Left lung (tissue), 10 donors: ENCODE data around the gene FOXK2. TPM values are rescaled to one million over a fixed set of nuclear protein-coding genes. Genes with fewer than 3 reads are reported as not detected.
A peak's percentile ranks its signal among the peaks of the same experiment; 100 is the strongest.

ENCODE experiments used
- ATAC-seq: fragments of 200-7000 bp; cut with Tn5 transposase; one replicate; pipeline ENCODE4 v1.9.1; 2020; ENCODE audit warnings: moderate library complexity
- DNase-seq, 4 donors: peaks; one replicate each; pipeline ENCODE4 v3.0.0-alpha.2; 2013 to 2020
- H3K27ac ChIP-seq, 2 donors: fragments of 200-600 bp; sonication (generic) in 1 of 2; one replicate each; pipeline versions ENCODE4 v1.5.0 to v1.8.0; 2020 to 2021
- H3K27me3 ChIP-seq, 2 donors: fragments of 200-600 bp; sonication (generic) in 1 of 2; one replicate each; pipeline versions ENCODE4 v1.5.0 to v1.8.0; 2020 to 2021
- H3K36me3 ChIP-seq, 2 donors: fragments of 200-600 bp; sonication (generic) in 1 of 2; one replicate each; pipeline versions ENCODE4 v1.5.0 to v1.8.0; 2020 to 2021
- H3K4me1 ChIP-seq, 2 donors: fragments of 200-600 bp; one replicate each; pipeline ENCODE4 v1.8.0; 2021
- H3K4me3 ChIP-seq, 2 donors: fragments of 200-600 bp; sonication (generic) in 1 of 2; one replicate each; pipeline versions ENCODE4 v1.5.0 to v1.8.0; 2020 to 2021; ENCODE audit warnings: mild to moderate bottlenecking in 1 of 2
- H3K9me3 ChIP-seq, 2 donors: fragments of 200-600 bp; sonication (generic) in 1 of 2; one replicate each; pipeline versions ENCODE4 v1.5.0 to v1.8.0; 2020 to 2021
- CTCF ChIP-seq, 2 donors: fragments of 200-600 bp; sonication (generic) in 1 of 2; IDR thresholded peaks; one replicate each; pipeline versions ENCODE4 v1.5.0 to v1.8.0; 2021; ENCODE audit warnings: antibody characterized with exemption in 2 of 2
- intact Hi-C, 2 donors: fragments of 100-400 bp; cut with DNase I; formaldehyde crosslinking; loops; one replicate each; pipeline versions ENCODE4 v1.11.2 to v1.14.2; 2022
- polyA plus RNA-seq, 6 donors: library from polyadenylated mRNA; unstranded; fragments of 120-200 nt; gene quantifications; one replicate each; pipeline ENCODE4 v1.2.1, GENCODE V29; 2013; ENCODE audit not compliant: insufficient read length in 6 of 6
- total RNA-seq, 2 donors: library from RNA; stranded (reverse); fragmentation: NEBNext Ultra II Directional; extraction: Animal tissue kit (Norgen Biotek cat#: 25700); gene quantifications; one replicate each; pipeline ENCODE4 v1.2.1, GENCODE V29; 2021
- donor health status: DM: no; HTN: yes; CAD: no.
- donor health status: DM: no; HTN: no; CAD: no.

Gene FOXK2
- total and polyA plus RNA-seq, 8 donors = 31.2 to 57.0 (median 38.1) TPM

- no peak for TF ChIP-seq CTCF (IDR thresholded peaks at IDR 0.05)
- no peak overlapping the region for H3K27ac ChIP-seq
- intact Hi-C loops = no loop called here
These were observed 22.9 kb downstream of the FOXK2 start for GRCh38 chr17:82542439-82542838.

GRCh38 chr17:82544431-82545070 lies 25.0 kb downstream of the FOXK2 start:
- ATAC-seq (no peak), DNase-seq (no peak)
- H3K4me3 ChIP-seq = no peak overlapping the region
- no peaks in the 10 kb centered on the region for H3K27me3 ChIP-seq
- H3K36me3 ChIP-seq = no peaks in the 10 kb centered on the region
- peak overlapping the region in 1 of 2 donors; percentile 30 for H3K27ac ChIP-seq
- intact Hi-C loops = no loop called here
- no peaks in the 10 kb centered on the region for H3K9me3 ChIP-seq
- TF ChIP-seq CTCF (IDR thresholded peaks at IDR 0.05) = no peak
- H3K4me1 ChIP-seq = peaks cover 21 to 56% of the 10 kb centered on the region in 2 donors

More at GRCh38 chr17:82542439-82542838, 22.9 kb downstream of the FOXK2 start:
- no peaks in the 10 kb centered on the region for H3K9me3 ChIP-seq
- no peak overlapping the region for H3K4me3 ChIP-seq
- no peak for ATAC-seq
- H3K4me1 ChIP-seq = peaks cover 11 to 54% of the 10 kb centered on the region in 2 donors
- no peak for DNase-seq
- no peaks in the 10 kb centered on the region for H3K27me3 ChIP-seq
- no peaks in the 10 kb centered on the region for H3K36me3 ChIP-seq

GRCh38 chr17:82545071-82545462 lies 25.5 kb downstream of the FOXK2 start:
- no peaks in the 10 kb centered on the region for H3K36me3 ChIP-seq
- H3K27me3 ChIP-seq = no peaks in the 10 kb centered on the region
- peaks cover 22 to 58% of the 10 kb centered on the region in 2 donors for H3K4me1 ChIP-seq
- intact Hi-C loops = no loop called here
- TF ChIP-seq CTCF (IDR thresholded peaks at IDR 0.05) = no peak
- DNase-seq = peak in 1 of 4 donors; percentile 45
- peak; percentile 35 for ATAC-seq
- H3K4me3 ChIP-seq = no peak overlapping the region
- peak overlapping the region in 1 of 2 donors; percentile 30 for H3K27ac ChIP-seq
- H3K9me3 ChIP-seq = no peaks in the 10 kb centered on the region

GRCh38 chr17:82547981-82548380 lies 28.4 kb downstream of the FOXK2 start:
- H3K27ac ChIP-seq = peak overlapping the region in 1 of 2 donors; percentile 78
- ATAC-seq = no peak
- no peaks in the 10 kb centered on the region for H3K36me3 ChIP-seq
- no peak for DNase-seq
- TF ChIP-seq CTCF (IDR thresholded peaks at IDR 0.05) = no peak
- H3K27me3 ChIP-seq = no peaks in the 10 kb centered on the region
- H3K9me3 ChIP-seq = no peaks in the 10 kb centered on the region
- H3K4me1 ChIP-seq = peaks cover 34 to 76% of the 10 kb centered on the region in 2 donors
- intact Hi-C loops = no loop called here
- no peak overlapping the region for H3K4me3 ChIP-seq

GRCh38 chr17:82548681-82549303 lies 29.3 kb downstream of the FOXK2 start:
- Histone ChIP-seq H3K27me3 (no peaks in the 10 kb centered on the region), H3K4me1 (peaks cover 34 to 70% of the 10 kb centered on the region in 2 donors), H3K4me3 (no peak overlapping the region), H3K9me3 (no peaks in the 10 kb centered on the region), H3K36me3 (no peaks in the 10 kb centered on the region), H3K27ac (peak overlapping the region; percentile 33 to 78)
- DNase-seq = peak in 2 of 4 donors; percentile 36 to 69
- TF ChIP-seq CTCF (IDR thresholded peaks at IDR 0.05) = no peak
- peak; percentile 78 for ATAC-seq
- intact Hi-C loops = no loop called here
